HepG2 (cell line): ENCODE data around the gene PID1.

Experiments
- EHMT2 ChIP-seq: fragments of 200-600 bp; sonication (generic); IDR thresholded peaks from 2 replicates; pipeline ENCODE4 v1.7.0; 2017; ENCODE audit warnings: antibody characterized with exemption, low read depth, low read length, borderline replicate concordance
- NBN ChIP-seq: fragments of 450-650 bp; conservative IDR thresholded peaks from 2 replicates; pipeline ENCODE4 v1.6.1; 2017
- RBAK ChIP-seq: sonication (generic); formaldehyde crosslinking; IDR thresholded peaks from 2 replicates; pipeline ENCODE4 v1.5.1; 2020; ENCODE audit warnings: mild to moderate bottlenecking, missing genetic modification reagents
- ZNF20 ChIP-seq: sonication (generic); formaldehyde crosslinking; IDR thresholded peaks from 2 replicates; pipeline ENCODE4 v1.4.0; 2020; ENCODE audit warnings: mild to moderate bottlenecking, moderate library complexity, missing genetic modification reagents
- TF ChIP-seq, protein P1 (sequence below): sonication (generic); formaldehyde crosslinking; conservative IDR thresholded peaks from 2 replicates; pipeline ENCODE4 v1.4.0; 2020; ENCODE audit warnings: missing genetic modification reagents
- TF ChIP-seq, protein P2 (sequence below): sonication (generic); formaldehyde crosslinking; IDR thresholded peaks from 2 replicates; pipeline ENCODE4 v1.5.0; 2020; ENCODE audit warnings: mild to moderate bottlenecking, missing genetic modification reagents, moderate library complexity

GRCh38 chr2:229133155-229133772 lies 137.8 kb downstream of the PID1 start:
- TF ChIP-seq NBN: no peak
- TF ChIP-seq, protein P1, sequence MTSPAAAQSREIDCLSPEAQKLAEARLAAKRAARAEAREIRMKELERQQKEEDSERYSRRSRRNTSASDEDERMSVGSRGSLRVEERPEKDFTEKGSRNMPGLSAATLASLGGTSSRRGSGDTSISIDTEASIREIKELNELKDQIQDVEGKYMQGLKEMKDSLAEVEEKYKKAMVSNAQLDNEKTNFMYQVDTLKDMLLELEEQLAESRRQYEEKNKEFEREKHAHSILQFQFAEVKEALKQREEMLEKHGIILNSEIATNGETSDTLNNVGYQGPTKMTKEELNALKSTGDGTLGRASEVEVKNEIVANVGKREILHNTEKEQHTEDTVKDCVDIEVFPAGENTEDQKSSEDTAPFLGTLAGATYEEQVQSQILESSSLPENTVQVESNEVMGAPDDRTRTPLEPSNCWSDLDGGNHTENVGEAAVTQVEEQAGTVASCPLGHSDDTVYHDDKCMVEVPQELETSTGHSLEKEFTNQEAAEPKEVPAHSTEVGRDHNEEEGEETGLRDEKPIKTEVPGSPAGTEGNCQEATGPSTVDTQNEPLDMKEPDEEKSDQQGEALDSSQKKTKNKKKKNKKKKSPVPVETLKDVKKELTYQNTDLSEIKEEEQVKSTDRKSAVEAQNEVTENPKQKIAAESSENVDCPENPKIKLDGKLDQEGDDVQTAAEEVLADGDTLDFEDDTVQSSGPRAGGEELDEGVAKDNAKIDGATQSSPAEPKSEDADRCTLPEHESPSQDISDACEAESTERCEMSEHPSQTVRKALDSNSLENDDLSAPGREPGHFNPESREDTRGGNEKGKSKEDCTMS (CRISPR knock-in tag): no peak
- TF ChIP-seq, protein P2, sequence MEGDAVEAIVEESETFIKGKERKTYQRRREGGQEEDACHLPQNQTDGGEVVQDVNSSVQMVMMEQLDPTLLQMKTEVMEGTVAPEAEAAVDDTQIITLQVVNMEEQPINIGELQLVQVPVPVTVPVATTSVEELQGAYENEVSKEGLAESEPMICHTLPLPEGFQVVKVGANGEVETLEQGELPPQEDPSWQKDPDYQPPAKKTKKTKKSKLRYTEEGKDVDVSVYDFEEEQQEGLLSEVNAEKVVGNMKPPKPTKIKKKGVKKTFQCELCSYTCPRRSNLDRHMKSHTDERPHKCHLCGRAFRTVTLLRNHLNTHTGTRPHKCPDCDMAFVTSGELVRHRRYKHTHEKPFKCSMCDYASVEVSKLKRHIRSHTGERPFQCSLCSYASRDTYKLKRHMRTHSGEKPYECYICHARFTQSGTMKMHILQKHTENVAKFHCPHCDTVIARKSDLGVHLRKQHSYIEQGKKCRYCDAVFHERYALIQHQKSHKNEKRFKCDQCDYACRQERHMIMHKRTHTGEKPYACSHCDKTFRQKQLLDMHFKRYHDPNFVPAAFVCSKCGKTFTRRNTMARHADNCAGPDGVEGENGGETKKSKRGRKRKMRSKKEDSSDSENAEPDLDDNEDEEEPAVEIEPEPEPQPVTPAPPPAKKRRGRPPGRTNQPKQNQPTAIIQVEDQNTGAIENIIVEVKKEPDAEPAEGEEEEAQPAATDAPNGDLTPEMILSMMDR (CRISPR knock-in tag): peak; percentile 59
- TF ChIP-seq EHMT2: no peak
- no peak for TF ChIP-seq RBAK
- no peak for TF ChIP-seq ZNF20 (CRISPR knock-in tag)
